HG03060 (cell line): ENCODE results near the gene NUAK2.
"Not testable (repeated sequence)": the region's sequence is repeated elsewhere in the genome, so short reads cannot be mapped to it uniquely, and the experiment has no call there.

Source experiments
- ATAC-seq: cut with Tn5 transposase; IDR thresholded peaks from one replicate; pipeline ENCODE4 v1.9.1; 2021; ENCODE audit warnings: low read depth, moderate number of reproducible peaks; ENCODE audit not compliant: unreplicated experiment

The NUAK2 gene

GRCh38 chr1:205300149-205300548 lies 21.4 kb downstream of the NUAK2 start:
- no peak for ATAC-seq

DNA sequence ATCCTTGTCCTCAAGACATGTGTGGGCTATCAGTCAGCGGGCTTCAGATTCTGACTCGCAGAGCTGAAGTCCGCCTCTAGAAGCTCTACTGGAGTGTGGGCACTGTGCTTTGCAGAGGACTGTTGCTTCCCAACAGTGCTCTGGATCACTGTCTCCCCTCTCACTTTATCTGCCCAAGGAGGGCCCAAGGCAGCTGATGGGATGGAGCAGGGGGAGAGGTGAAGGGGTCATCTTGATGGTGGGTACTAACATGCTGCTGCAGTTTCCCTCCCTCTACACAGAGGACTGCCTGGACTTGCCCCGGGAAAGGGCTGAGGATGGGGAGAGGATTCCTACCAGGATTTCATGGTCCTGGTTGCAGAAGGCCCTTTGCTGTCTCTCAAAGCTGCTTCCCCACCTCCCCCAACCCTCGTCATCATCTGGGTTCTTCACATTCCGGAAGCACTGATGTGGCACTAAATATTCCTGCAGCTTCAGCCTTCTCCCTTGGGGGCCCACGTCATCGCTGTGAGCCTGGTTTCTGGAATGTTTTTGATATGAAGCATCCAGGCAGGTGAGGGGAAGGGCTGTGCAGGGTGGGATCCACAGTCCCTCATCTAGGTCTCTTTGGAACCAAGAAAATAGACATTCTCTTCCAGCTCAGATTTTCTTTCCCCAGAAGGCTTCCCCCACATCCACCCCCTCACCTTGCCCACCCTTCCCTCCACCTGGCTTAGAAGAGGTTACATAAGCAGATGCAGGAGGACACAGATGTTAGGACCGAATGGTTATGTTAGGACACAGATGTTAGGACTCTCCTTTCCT lies 23.2 kb downstream of the NUAK2 start:
- ATAC-seq, result no peak

GRCh38 chr1:205297546-205298177 lies 23.9 kb downstream of the NUAK2 start:
- ATAC-seq, result not testable (repeated sequence)

DNA sequence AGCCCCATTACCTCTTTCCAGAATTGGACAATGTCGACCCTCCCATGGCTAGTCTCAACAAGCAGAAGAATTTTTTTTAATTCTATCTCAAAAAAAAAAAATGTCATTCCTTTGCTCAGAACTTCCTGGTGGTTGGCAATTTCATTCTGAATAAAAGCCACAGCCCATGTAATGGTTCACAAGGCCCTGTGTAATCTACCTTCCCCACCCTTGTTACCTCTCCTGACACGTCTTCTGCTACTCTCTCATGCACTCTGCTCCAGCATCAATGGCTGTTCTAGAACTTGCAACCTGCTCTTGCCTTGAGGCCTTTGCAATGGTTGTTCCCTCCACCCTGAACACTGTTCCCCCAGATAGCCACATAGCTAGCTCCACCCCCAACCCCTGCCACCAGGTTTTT lies 25.4 kb downstream of the NUAK2 start:
- ATAC-seq, result no peak

GRCh38 chr1:205294934-205295333 lies 26.6 kb downstream of the NUAK2 start:
- no peak for ATAC-seq

- ATAC-seq, result no peak
Measured at GRCh38 chr1:205294175-205294917, 27.2 kb downstream of the NUAK2 start.

GRCh38 chr1:205293350-205294074 lies 28.0 kb downstream of the NUAK2 start:
- no peak for ATAC-seq

GRCh38 chr1:205291596-205291995 lies 29.9 kb downstream of the NUAK2 start:
- ATAC-seq, result no peak

DNA sequence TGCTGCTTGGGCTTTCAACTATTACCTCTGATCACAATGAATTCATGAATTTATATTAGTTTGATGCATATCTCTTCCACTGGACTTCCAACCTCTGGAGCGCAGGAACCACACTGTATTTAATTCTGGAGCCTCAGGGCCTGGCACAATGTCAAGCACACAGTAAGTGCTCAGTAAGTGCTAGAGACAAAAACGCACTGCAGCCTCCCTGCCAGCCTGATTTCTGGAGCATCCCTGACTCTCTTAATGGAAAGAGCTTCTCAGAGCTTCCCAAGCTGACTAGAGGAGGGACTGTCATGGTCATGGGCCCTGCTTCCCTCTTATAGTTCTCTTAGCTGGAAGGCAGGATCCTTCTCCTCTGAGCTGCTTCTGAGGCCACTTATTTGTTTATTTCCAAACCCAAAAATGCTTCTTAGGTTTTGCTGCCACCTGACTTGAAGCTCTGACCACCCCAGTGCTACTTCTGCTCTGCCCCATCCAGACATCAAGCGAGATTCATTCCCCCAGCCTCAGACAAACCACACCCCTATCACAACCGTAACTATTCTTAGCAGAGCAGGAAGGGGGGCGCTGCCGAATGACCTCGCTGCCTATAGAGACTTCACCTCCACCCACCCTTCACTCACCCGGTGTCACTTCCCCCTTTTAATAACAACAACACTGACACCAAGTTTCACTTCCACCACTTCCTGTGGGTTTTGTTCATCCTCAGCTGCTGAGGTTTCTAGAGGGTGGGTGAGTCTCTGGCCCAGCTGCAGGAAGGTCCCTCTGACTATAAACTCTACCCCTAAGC lies 33.6 kb downstream of the NUAK2 start:
- ATAC-seq, result peak; percentile 73

DNA sequence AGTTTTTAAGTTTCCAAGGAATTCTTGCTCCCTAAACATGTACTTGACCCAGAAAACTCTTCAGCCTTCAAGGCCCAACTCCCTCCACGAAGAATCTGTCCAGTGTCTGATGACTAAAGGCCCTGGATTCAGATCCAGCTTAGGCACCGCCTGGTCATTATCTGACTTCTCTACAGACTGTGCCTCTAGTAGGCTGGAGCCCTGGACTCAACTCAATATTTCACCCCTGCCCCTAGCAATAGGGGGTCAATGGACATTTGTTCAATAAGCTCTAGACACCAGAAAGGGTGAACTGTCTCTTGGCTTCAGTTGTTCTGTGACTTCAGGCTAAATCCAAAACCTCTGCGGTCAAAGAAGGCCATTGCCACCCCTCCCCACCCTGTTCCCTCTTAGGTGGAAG lies 34.5 kb downstream of the NUAK2 start:
- ATAC-seq, result no peak

DNA sequence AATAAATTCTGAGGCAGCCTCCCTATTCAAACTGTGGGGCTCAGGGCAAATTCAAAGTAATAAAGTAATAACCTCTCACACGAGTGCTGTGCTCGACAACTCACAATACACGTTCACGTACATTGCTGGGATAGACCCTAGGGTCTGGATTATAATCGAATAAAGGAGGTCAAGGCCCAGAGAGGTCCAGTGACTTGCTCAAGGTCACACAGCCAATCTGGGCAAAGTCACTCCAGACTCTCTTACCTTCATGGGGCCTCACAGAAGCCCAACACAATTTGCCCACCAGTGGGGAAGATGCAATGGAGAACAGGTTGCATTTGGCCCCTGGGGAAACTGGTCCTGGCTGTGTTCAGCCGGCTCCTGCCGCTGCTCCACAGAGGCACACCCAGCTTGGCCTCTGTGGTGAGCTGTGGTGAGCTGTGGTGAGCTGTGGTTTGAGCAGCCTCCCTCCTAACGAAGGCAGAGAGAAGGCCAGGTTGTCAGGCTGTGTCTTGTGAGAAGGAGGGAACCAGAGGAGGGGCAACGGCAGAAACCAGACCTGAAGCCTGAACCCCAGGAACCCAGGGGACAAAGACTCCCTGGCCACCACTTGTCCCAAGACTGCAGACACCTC lies 35.1 kb downstream of the NUAK2 start:
- ATAC-seq, result no peak

DNA sequence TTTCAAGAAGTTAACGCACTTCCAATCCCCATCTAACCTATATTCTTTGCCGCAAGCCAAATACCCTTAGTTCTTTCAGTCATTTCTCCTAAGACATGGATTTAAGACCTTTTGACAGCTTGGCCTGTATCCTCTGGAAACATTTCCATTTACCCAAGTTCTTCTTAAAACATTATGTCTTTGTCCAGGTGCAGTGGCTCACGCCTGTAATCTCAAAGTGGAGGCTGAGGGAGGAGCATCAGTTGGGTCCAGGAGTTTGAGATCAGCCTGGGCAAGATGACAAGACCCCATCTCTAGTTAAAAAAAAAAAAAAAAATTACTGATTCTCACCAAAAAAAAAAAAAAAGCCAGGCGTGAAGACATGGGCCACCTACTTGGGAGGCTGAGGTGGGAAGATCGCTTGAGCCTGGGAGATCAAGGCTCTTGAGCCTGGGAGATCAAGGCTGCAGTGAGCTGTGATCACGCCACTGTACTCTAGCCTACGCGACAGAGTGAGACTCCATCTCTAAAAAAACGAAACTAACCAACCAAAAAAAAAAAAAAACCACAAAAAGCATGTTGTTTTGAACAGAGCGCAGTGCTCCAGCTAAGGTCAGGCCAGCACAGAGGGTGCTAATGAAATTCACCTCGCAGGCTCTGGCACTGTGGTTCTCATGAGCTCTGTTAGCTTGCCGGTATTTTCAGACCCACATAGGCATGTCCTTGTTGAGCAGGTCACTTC lies 36.0 kb downstream of the NUAK2 start:
- peak; percentile 26 for ATAC-seq

GRCh38 chr1:205284420-205285144 lies 37.0 kb downstream of the NUAK2 start:
- ATAC-seq, result no peak

DNA sequence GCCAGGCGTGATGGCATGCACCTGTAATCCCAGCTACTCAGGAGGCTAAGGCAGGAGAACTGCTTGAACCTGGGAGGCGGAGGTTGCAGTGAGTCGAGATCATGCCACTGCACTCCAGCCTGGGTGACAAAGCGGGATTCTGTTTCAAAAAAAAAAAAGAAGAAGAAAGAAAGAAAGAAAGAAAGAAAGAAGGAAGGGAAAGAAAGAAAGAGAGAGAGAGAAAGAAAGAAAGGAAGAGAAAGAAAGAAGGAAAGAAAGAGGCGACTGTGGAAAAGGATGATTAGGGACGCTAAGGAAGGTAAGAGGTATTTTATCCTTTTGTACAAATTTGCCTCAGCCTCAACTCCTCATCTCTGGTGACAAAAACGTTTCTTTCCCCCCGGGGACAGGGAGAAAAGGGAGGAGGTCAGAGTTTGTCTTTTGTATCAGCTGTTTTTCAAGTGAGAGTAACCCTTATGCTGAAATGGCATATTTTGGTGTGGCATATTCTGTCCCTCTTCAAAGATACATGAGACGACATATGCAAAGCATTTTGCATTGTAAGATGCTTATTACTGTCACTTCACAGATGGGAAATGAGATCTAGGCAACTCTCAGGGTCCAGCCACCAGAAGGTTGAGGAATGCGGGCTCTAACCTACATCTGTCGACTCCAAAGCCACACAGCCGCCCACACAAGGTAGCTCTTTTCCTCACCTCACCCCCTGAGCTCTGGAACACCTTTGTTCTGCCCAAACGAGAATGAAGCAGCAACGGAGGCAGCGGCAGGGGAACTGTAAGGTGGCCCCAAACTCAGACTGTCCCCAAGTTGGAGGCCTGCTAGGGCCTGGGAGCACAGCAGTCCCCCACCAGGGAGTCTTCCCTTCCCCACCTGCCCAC lies 38.0 kb downstream of the NUAK2 start:
- no peak for ATAC-seq

DNA sequence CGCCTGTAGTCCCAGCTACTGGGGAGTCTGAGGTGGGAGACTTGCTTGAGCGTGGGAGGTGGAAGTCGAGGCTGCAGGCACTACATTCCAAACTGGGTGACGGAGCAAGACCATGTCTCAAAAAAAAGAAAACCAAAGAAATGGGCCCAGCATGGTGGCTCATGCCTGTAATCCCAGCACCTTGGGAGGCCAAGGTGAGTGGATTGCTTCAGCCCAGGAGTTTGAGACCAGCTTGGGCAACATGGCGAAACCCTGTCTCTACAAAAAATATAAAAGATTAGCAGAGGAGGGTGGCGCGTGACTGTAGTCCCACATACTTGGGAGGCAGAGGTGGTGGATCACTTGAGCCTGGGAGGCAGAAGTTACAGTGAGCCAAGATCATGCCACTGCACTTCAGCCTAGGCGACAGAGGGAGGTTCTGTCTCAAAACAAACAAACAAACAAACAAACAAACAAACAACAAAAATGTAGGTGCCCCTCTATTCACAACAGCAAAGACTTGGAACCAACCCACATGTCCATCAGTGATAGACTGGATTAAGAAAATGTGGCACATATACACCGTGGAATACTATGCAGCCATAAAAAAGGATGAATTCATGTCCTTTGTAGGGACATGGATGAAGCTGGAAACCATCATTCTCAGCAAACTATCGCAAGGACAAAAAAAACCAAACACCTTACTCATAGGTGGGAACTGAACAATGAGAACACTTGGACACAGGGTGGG lies 40.7 kb downstream of the NUAK2 start:
- not testable (repeated sequence) for ATAC-seq

DNA sequence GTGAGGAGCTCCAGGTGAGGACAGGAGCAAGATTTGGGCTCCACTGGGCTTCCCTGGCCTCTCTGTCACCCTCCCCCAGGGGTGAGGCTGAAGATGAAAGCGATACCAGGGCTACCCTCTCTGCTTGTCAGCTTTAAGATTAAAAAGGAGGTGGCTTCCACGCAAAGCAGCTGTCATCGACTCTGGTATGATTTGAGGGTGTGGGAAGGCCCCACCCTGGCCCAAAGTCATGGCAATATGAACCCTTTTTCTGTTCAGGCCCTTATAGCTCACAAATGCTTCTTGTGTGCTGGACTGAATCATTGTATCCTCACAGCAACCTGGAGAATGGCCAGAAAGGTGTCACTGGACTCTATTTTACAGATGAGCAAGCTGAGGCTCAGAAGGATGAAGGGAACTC lies 41.6 kb downstream of the NUAK2 start:
- ATAC-seq, result no peak

DNA sequence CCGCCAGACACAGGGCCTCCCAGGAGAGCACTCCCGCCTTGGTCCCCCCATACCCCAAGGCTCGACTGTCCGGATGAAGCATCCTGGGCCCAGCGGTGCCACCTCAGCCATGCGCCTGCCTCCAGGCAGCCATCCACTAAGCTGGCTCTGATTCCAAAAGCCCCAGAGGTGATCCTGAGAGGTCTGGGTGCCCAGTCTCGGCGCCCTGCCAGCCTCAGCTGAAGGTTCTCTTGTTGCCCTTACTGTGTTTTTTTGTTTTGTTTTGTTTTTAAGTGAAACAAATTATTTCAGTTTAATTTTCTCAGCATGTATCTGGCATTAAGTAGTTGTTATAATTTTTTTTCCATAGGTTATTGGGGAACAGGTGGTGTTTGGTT lies 44.9 kb downstream of the NUAK2 start:
- ATAC-seq, result no peak
